ENCODE results near the gene L1CAM.

L1CAM gene

GRCh38 chrX:153873282-153874084, 12.5 kb downstream of the L1CAM start:
- Histone ChIP-seq H3K27ac (ENCODE audit: low read length) (no peak overlapping the region), H3K4me1 (ENCODE audit: insufficient read depth, low read length) (no peaks in the 10 kb centered on the region; the same call in 1 of the 2 replicates), H3K79me2 (ENCODE audit: insufficient read depth, low read length) (no peaks in the 10 kb centered on the region), H3K4me3 (ENCODE audit: low read depth in 1 of 2, low read length in 2 of 2) (no peak overlapping the region), H3K9ac (ENCODE audit: low read depth, low read length) (no peak overlapping the region), H3K4me2 (ENCODE audit: insufficient read depth, low read length) (no peak overlapping the region), H3K36me3 (ENCODE audit: insufficient read depth, low read length) (no peaks in the 10 kb centered on the region), H4K20me1 (ENCODE audit: insufficient read depth, low read length) (peaks cover 14% of the 10 kb centered on the region), H3K9me3 (ENCODE audit: insufficient read depth, low read length, severe bottlenecking) (no peaks in the 10 kb centered on the region), H2AFZ (ENCODE audit: low read depth, low read length) (no peak overlapping the region), H3K27me3 (ENCODE audit: insufficient read depth, low read length, poor library complexity) (no peaks in the 10 kb centered on the region)
- DNase-seq (no peak), ATAC-seq (ENCODE audit: insufficient read depth, low read depth) (no peak)
- TF ChIP-seq EZH2 (IDR thresholded peaks at IDR 0.05; ENCODE audit: borderline replicate concordance, low read depth, low read length, severe bottlenecking) (no peak), CTCF (IDR thresholded peaks at IDR 0.05; ENCODE audit: borderline replicate concordance, extremely low read depth, low read length, poor library complexity, severe bottlenecking) (no peak)

GRCh38 chrX:153871946-153872878, 13.8 kb downstream of the L1CAM start:
- H2AFZ ChIP-seq (ENCODE audit: low read depth, low read length), result no peak overlapping the region
- H3K36me3 ChIP-seq (ENCODE audit: insufficient read depth, low read length), result no peaks in the 10 kb centered on the region
- ATAC-seq (ENCODE audit: insufficient read depth, low read depth) (no peak), DNase-seq (no peak)
- no peaks in the 10 kb centered on the region for H3K4me1 ChIP-seq (ENCODE audit: insufficient read depth, low read length)
- no peak overlapping the region for H3K4me2 ChIP-seq (ENCODE audit: insufficient read depth, low read length)
- no peak overlapping the region for H3K27ac ChIP-seq (ENCODE audit: low read length)
- peaks cover 6% of the 10 kb centered on the region; the same call in 1 of the 2 replicates for H4K20me1 ChIP-seq (ENCODE audit: insufficient read depth, low read length)
- no peaks in the 10 kb centered on the region for H3K9me3 ChIP-seq (ENCODE audit: insufficient read depth, low read length, severe bottlenecking)
- H3K27me3 ChIP-seq (ENCODE audit: insufficient read depth, low read length, poor library complexity), result no peaks in the 10 kb centered on the region
- H3K79me2 ChIP-seq (ENCODE audit: insufficient read depth, low read length), result no peaks in the 10 kb centered on the region
- TF ChIP-seq CTCF (IDR thresholded peaks at IDR 0.05; ENCODE audit: borderline replicate concordance, extremely low read depth, low read length, poor library complexity, severe bottlenecking) (no peak), EZH2 (IDR thresholded peaks at IDR 0.05; ENCODE audit: borderline replicate concordance, low read depth, low read length, severe bottlenecking) (no peak)
- H3K9ac ChIP-seq (ENCODE audit: low read depth, low read length), result no peak overlapping the region
- no peak overlapping the region for H3K4me3 ChIP-seq (ENCODE audit: low read depth in 1 of 2, low read length in 2 of 2)

- ATAC-seq (ENCODE audit: insufficient read depth, low read depth), result no peak
- peaks cover 6% of the 10 kb centered on the region; the same call in 1 of the 2 replicates for H4K20me1 ChIP-seq (ENCODE audit: insufficient read depth, low read length)
- DNase-seq, result no peak
Measured at GRCh38 chrX:153871451-153871850, 14.5 kb downstream of the L1CAM start.

More at GRCh38 chrX:153871451-153871850, 14.5 kb downstream of the L1CAM start:
- H2AFZ ChIP-seq (ENCODE audit: low read depth, low read length), result no peak overlapping the region
- no peaks in the 10 kb centered on the region for H3K9me3 ChIP-seq (ENCODE audit: insufficient read depth, low read length, severe bottlenecking)
- no peaks in the 10 kb centered on the region for H3K36me3 ChIP-seq (ENCODE audit: insufficient read depth, low read length)
- no peaks in the 10 kb centered on the region for H3K4me1 ChIP-seq (ENCODE audit: insufficient read depth, low read length)
- no peaks in the 10 kb centered on the region for H3K79me2 ChIP-seq (ENCODE audit: insufficient read depth, low read length)
- H3K4me3 ChIP-seq (ENCODE audit: low read depth in 1 of 2, low read length in 2 of 2), result no peak overlapping the region
- no peak overlapping the region for H3K4me2 ChIP-seq (ENCODE audit: insufficient read depth, low read length)
- H3K9ac ChIP-seq (ENCODE audit: low read depth, low read length), result no peak overlapping the region
- TF ChIP-seq EZH2 (IDR thresholded peaks at IDR 0.05; ENCODE audit: borderline replicate concordance, low read depth, low read length, severe bottlenecking) (no peak), CTCF (IDR thresholded peaks at IDR 0.05; ENCODE audit: borderline replicate concordance, extremely low read depth, low read length, poor library complexity, severe bottlenecking) (no peak)
- H3K27ac ChIP-seq (ENCODE audit: low read length), result no peak overlapping the region
- no peaks in the 10 kb centered on the region for H3K27me3 ChIP-seq (ENCODE audit: insufficient read depth, low read length, poor library complexity)
